IMR-90 (cell line): ENCODE results near the gene EIF2B2. TPM values are rescaled to one million over a fixed set of nuclear protein-coding genes. Genes with fewer than 3 reads are reported as not detected.

Experiments used
- ATAC-seq: fragments of 200-7000 bp; cut with Tn5 transposase; 2 replicates; pipeline ENCODE4 v1.9.1; 2020; ENCODE audit warnings: low read depth, mild to moderate bottlenecking, moderate library complexity
- BruUV-seq: library from RNA; stranded (reverse); fragments of 400-500 nt; replicated peaks from 2 replicates; lab custom pipeline; 2021; lab: Mats Ljungman, UMichigan
- CTCF ChIA-PET: fragments of 300-600 bp; formaldehyde crosslinking; extraction: SDS; loops from one replicate; lab custom pipeline; 2021; ENCODE audit warnings: antibody characterized with exemption; lab: Yijun Ruan, JAX
- POLR2A ChIA-PET: fragments of 300-600 bp; sonication (Branson Sonifier 250); formaldehyde crosslinking; loops from one replicate; lab custom pipeline; 2022; ENCODE audit warnings: antibody characterized with exemption; ENCODE audit not compliant: unreplicated experiment; lab: Charles Lee
- DNase-seq: peaks from one replicate; pipeline ENCODE4 v3.0.0; 2013
- H2AFZ ChIP-seq: replicated peaks from 2 replicates; pipeline ENCODE3; 2013; ENCODE audit warnings: low read length, mild to moderate bottlenecking; ENCODE audit not compliant: poor library complexity
- H2AK5ac ChIP-seq: 2 replicates; pipeline ENCODE4 v1.6.1; 2013; ENCODE audit warnings: low read depth, low read length, inconsistent platforms
- H2AK9ac ChIP-seq: replicated peaks from 2 replicates; pipeline ENCODE3; 2013; ENCODE audit warnings: mild to moderate bottlenecking, low read depth, low read length, moderate library complexity; ENCODE audit not compliant: poor library complexity
- H2BK120ac ChIP-seq: 2 replicates; pipeline ENCODE4 v1.6.1; 2013; ENCODE audit warnings: low read depth, low read length, inconsistent platforms
- H2BK15ac ChIP-seq: 3 replicates; pipeline ENCODE4 v1.6.1; 2013; ENCODE audit warnings: low read depth, low read length, inconsistent platforms
- H2BK20ac ChIP-seq: 2 replicates; pipeline ENCODE4 v1.6.1; 2013; ENCODE audit warnings: low read depth, mild to moderate bottlenecking, inconsistent platforms, low read length, moderate library complexity
- H2BK5ac ChIP-seq: 2 replicates; pipeline ENCODE4 v1.6.1; 2013; ENCODE audit warnings: mild to moderate bottlenecking, low read depth, low read length, inconsistent platforms; ENCODE audit not compliant: poor library complexity, severe bottlenecking
- H3K14ac ChIP-seq: replicated peaks from 2 replicates; pipeline ENCODE4 v1.6.1; 2013; ENCODE audit warnings: low read depth, low read length, inconsistent platforms
- H3K18ac ChIP-seq: 2 replicates; pipeline ENCODE4 v1.6.1; 2013; ENCODE audit warnings: low read depth, low read length, control low read depth
- H3K23ac ChIP-seq: 2 replicates; pipeline ENCODE4 v1.6.1; 2013; ENCODE audit warnings: low read depth, low read length, inconsistent platforms
- H3K27ac ChIP-seq: 2 replicates; pipeline ENCODE4 v1.5.1; 2013; ENCODE audit warnings: mild to moderate bottlenecking, control low read depth, low read length; ENCODE audit not compliant: insufficient read depth
- H3K27me3 ChIP-seq: 2 replicates; pipeline ENCODE4 v1.6.1; 2013; ENCODE audit warnings: low read length; ENCODE audit not compliant: control insufficient read depth, insufficient read depth
- H3K36me3 ChIP-seq: 2 replicates; pipeline ENCODE4 v1.6.1; 2013; ENCODE audit warnings: low read length, mixed read lengths; ENCODE audit not compliant: control insufficient read depth, insufficient read depth
- H3K4ac ChIP-seq: 2 replicates; pipeline ENCODE4 v1.6.1; 2013; ENCODE audit warnings: low read depth, low read length, inconsistent platforms
- H3K4me1 ChIP-seq: 2 replicates; pipeline ENCODE4 v1.6.1; 2013; ENCODE audit warnings: low read length, mixed read lengths; ENCODE audit not compliant: control insufficient read depth, insufficient read depth
- H3K4me2 ChIP-seq: 2 replicates; pipeline ENCODE4 v1.6.1; 2013; ENCODE audit warnings: low read depth, mild to moderate bottlenecking, control low read depth, low read length, moderate library complexity
- H3K4me3 ChIP-seq: 2 replicates; pipeline ENCODE4 v1.5.1; 2013; ENCODE audit warnings: low read depth, mild to moderate bottlenecking, control low read depth, low read length, moderate library complexity; ENCODE audit not compliant: insufficient read depth
- H3K56ac ChIP-seq: 2 replicates; pipeline ENCODE4 v1.6.1; 2013; ENCODE audit warnings: low read length, inconsistent platforms; ENCODE audit not compliant: insufficient read depth; ENCODE audit errors: extremely low read depth
- H3K79me1 ChIP-seq, 2 experiments: 2 replicates each; pipeline ENCODE4 v1.6.1; 2013; ENCODE audit warnings: low read length in 2 of 2, inconsistent platforms in 1 of 2, low read depth in 1 of 2
- H3K9ac ChIP-seq: 2 replicates; pipeline ENCODE4 v1.6.1; 2013; ENCODE audit warnings: low read depth, low read length, control low read depth
- H3K9me1 ChIP-seq: 2 replicates; pipeline ENCODE4 v1.6.1; 2013; ENCODE audit warnings: low read length, inconsistent platforms; ENCODE audit not compliant: insufficient read depth
- H3K9me3 ChIP-seq: 2 replicates; pipeline ENCODE4 v1.6.1; 2013; ENCODE audit warnings: low read length; ENCODE audit not compliant: control insufficient read depth, insufficient read depth
- H4K20me1 ChIP-seq: 2 replicates; pipeline ENCODE4 v1.6.1; 2013; ENCODE audit warnings: low read length, inconsistent platforms; ENCODE audit not compliant: insufficient read depth
- H4K5ac ChIP-seq: 2 replicates; pipeline ENCODE4 v1.6.1; 2013; ENCODE audit warnings: mild to moderate bottlenecking, low read depth, low read length, control low read depth
- H4K8ac ChIP-seq, 2 experiments: 2 replicates each; pipeline ENCODE4 v1.6.1; 2013; ENCODE audit warnings: low read depth in 2 of 2, low read length in 2 of 2, control low read depth in 1 of 2, inconsistent platforms in 1 of 2
- H4K91ac ChIP-seq: 2 replicates; pipeline ENCODE4 v1.6.1; 2013; ENCODE audit warnings: low read depth, low read length, inconsistent platforms; ENCODE audit not compliant: insufficient read depth
- BHLHE40 ChIP-seq: fragments of 150-350 bp; IDR thresholded peaks from 2 replicates; pipeline ENCODE4 v1.6.1; 2016; ENCODE audit warnings: mild to moderate bottlenecking, low read depth, low read length
- CEBPB ChIP-seq: IDR thresholded peaks from 2 replicates; pipeline ENCODE4 v1.6.1; 2012; ENCODE audit warnings: low read depth, low read length, improper control_type of control experiment
- CHD1 ChIP-seq: IDR thresholded peaks from 2 replicates; pipeline ENCODE4 v1.6.1; 2012; ENCODE audit warnings: low read depth, low read length, improper control_type of control experiment
- CTCF ChIP-seq: conservative IDR thresholded peaks from 2 replicates; pipeline ENCODE4 v1.5.1; 2012; ENCODE audit warnings: mild to moderate bottlenecking, low read depth, low read length, improper control_type of control experiment
- ELK1 ChIP-seq: fragments of 150-350 bp; IDR thresholded peaks from 2 replicates; pipeline ENCODE4 v1.6.1; 2016; ENCODE audit warnings: low read depth, mild to moderate bottlenecking, low read length, moderate library complexity, borderline replicate concordance
- MAFK ChIP-seq: IDR thresholded peaks from 2 replicates; pipeline ENCODE4 v1.6.1; 2012; ENCODE audit warnings: low read depth, low read length, improper control_type of control experiment
- MAZ ChIP-seq: IDR thresholded peaks from 2 replicates; pipeline ENCODE4 v1.6.1; 2012; ENCODE audit warnings: low read depth, mild to moderate bottlenecking, low read length, improper control_type of control experiment, moderate library complexity, borderline replicate concordance
- MXI1 ChIP-seq: IDR thresholded peaks from 2 replicates; pipeline ENCODE4 v1.6.1; 2012; ENCODE audit warnings: low read depth, mild to moderate bottlenecking, low read length, moderate library complexity, borderline replicate concordance
- NFE2L2 ChIP-seq: fragments of 150-350 bp; IDR thresholded peaks from 2 replicates; pipeline ENCODE4 v1.6.1; 2016; ENCODE audit warnings: low read depth, mild to moderate bottlenecking, low read length
- POLR2A ChIP-seq: IDR thresholded peaks from 2 replicates; pipeline ENCODE4 v1.6.1; 2012; ENCODE audit warnings: mild to moderate bottlenecking, low read depth, low read length
- RAD21 ChIP-seq: IDR thresholded peaks from 2 replicates; pipeline ENCODE4 v1.6.1; 2012; ENCODE audit warnings: low read length, improper control_type of control experiment
- RCOR1 ChIP-seq: IDR thresholded peaks from 2 replicates; pipeline ENCODE4 v1.6.1; 2012; ENCODE audit warnings: mild to moderate bottlenecking, low read length, improper control_type of control experiment; ENCODE audit not compliant: insufficient replicate concordance
- RFX5 ChIP-seq: IDR thresholded peaks from 2 replicates; pipeline ENCODE4 v1.8.0; 2012; ENCODE audit warnings: low read depth, mild to moderate bottlenecking, low read length, moderate library complexity
- SMC3 ChIP-seq: fragments of 150-350 bp; IDR thresholded peaks from 2 replicates; pipeline ENCODE4 v1.6.1; 2016; ENCODE audit warnings: low read depth, mild to moderate bottlenecking, antibody characterized with exemption, low read length, moderate library complexity
- USF2 ChIP-seq: fragments of 150-350 bp; IDR thresholded peaks from 2 replicates; pipeline ENCODE4 v1.6.1; 2017; ENCODE audit warnings: mild to moderate bottlenecking, antibody characterized with exemption, low read length, low read depth
- WGBS, 2 experiments: methylation state at CpG; one replicate each; pipeline versions ENCODE4 v1.1.5 to v1.1.7; 2013; ENCODE audit warnings: missing lambda C conversion rate in 2 of 2; ENCODE audit not compliant: insufficient read length in 1 of 2; ENCODE audit errors: extremely low coverage in 2 of 2; 5-methylcytosine and 5-hydroxymethylcytosine counted together
- dilution Hi-C: fragments of 300-500 bp; cut with HindIII; formaldehyde crosslinking; loops from one replicate; pipeline ENCODE4 v1.14.3; 2018; ENCODE audit warnings: low sequenced_read_pairs; ENCODE audit not compliant: unreplicated experiment
- in situ Hi-C: fragments of 300-500 bp; cut with MboI; formaldehyde crosslinking; loops from 3 replicates; pipeline ENCODE4 v1.14.3; 2019; ENCODE audit warnings: low sequenced_read_pairs, inconsistent platforms, mixed read lengths
- intact Hi-C: fragments of 100-400 bp; cut with micrococcal nuclease; formaldehyde crosslinking; loops from 2 replicates; pipeline ENCODE4 v1.10.0; 2022
- polyA plus RNA-seq, 3 experiments: library from polyadenylated mRNA; depleted of rRNA; stranded (reverse); fragments of >200 nt; gene quantifications; 2 replicates each; pipeline ENCODE4 v1.2.3, GENCODE V29; 2012; ENCODE audit warnings: low replicate concordance in 1 of 3
- total RNA-seq: library from RNA; depleted of rRNA; stranded (reverse); fragments of >200 nt; gene quantifications from 2 replicates; pipeline ENCODE4 v1.2.3, GENCODE V29; 2012

Gene EIF2B2
- total and polyA plus RNA-seq, 2 of the 4 experiments (the other 2 are of a cell fraction) = 63.6 to 70.1 TPM

- no TSS peak for BruUV-seq
- H3K4me2 ChIP-seq = no peak overlapping the region
- no peak overlapping the region for H3K4ac ChIP-seq
- H3K14ac ChIP-seq = no peak overlapping the region
- no peaks in the 10 kb centered on the region for H3K36me3 ChIP-seq
- dilution Hi-C loops = no loop called here
- H4K8ac ChIP-seq = no peak overlapping the region
- no peak overlapping the region for H3K18ac ChIP-seq
- H2AK9ac ChIP-seq = no peak overlapping the region
- in situ Hi-C loops = no loop called here
- no peak overlapping the region for H3K23ac ChIP-seq
- intact Hi-C loops = no loop called here
- H3K4me1 ChIP-seq = peaks cover 17% of the 10 kb centered on the region
- no peak overlapping the region for H3K4me3 ChIP-seq
- POLR2A ChIA-PET = no interaction called here
- H3K79me1 ChIP-seq = no peaks in the 10 kb centered on the region
- H3K9ac ChIP-seq = no peak overlapping the region
- no peak for DNase-seq
- 100% methylated on average over 1 of the region's 16 CpGs; no CpG with 5 or more reads in 1 of the 2 experiments for WGBS, 2 experiments
- no peak overlapping the region for H2AFZ ChIP-seq
- no peaks in the 10 kb centered on the region for H3K27me3 ChIP-seq
- CTCF ChIA-PET = interaction anchor here (0.6 kb wide), 1 partner anchor 269 kb away, joined by 10 read pairs; no protein-coding TSS in a partner anchor
- no peak overlapping the region for H2AK5ac ChIP-seq
- H2BK15ac ChIP-seq = no peak overlapping the region
- no peak overlapping the region for H4K91ac ChIP-seq
- no peaks in the 10 kb centered on the region for H4K20me1 ChIP-seq
- peaks cover 12% of the 10 kb centered on the region; the same call in 1 of the 2 replicates for H3K9me1 ChIP-seq
- H3K56ac ChIP-seq = no peak overlapping the region
- no peak overlapping the region for H4K5ac ChIP-seq
- H3K27ac ChIP-seq = no peak overlapping the region
- no peak overlapping the region for H2BK120ac ChIP-seq
- ATAC-seq = no peak
- H3K9me3 ChIP-seq = no peaks in the 10 kb centered on the region
- H2BK20ac ChIP-seq = no peak overlapping the region
- H2BK5ac ChIP-seq = no peak overlapping the region
- TF ChIP-seq ELK1 (no peak), RAD21 (no peak), MXI1 (no peak), SMC3 (no peak), CHD1 (no peak), MAFK (no peak), USF2 (no peak), POLR2A (no peak), MAZ (no peak), CTCF (no peak), CEBPB (no peak), NFE2L2 (no peak), RCOR1 (no peak), RFX5 (no peak), BHLHE40 (no peak)
Measured at GRCh38 chr14:74984236-74985027, 18.3 kb upstream of the EIF2B2 start.
